Stimulated activated CD8-positive, alpha-beta memory T cell treated with anti-CD3 and anti-CD28 coated beads, Interleukin-15, amount 100 ng/mL, for 48 hours (primary cell): ENCODE results near the gene MYO3A.

Experiments used
- DNase-seq, 2 donors: peaks; one replicate each; pipeline ENCODE4 v3.0.0-alpha.2; 2020; ENCODE audit warnings: low read depth in 2 of 2

MYO3A gene

DNA sequence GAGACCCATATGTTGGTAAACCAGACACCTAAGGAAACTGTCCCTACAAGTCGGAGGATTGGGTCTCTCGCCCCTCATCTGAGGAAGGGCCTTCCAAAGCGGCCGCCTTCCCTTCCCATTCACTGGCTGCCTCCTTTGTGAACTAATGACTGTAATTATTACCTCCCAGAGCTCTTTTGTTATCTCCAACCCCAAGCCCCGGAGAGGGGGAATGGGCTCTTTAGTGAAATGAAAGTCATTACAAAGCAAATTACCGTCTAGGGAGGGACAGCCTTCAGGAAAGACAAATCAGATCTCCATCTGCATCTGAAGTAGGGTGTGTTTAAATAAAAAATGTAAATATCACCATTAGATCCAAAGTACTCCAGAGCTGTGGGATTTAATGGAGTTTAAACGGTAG, 280.0 kb downstream of the MYO3A start:
- no peak for DNase-seq

DNA sequence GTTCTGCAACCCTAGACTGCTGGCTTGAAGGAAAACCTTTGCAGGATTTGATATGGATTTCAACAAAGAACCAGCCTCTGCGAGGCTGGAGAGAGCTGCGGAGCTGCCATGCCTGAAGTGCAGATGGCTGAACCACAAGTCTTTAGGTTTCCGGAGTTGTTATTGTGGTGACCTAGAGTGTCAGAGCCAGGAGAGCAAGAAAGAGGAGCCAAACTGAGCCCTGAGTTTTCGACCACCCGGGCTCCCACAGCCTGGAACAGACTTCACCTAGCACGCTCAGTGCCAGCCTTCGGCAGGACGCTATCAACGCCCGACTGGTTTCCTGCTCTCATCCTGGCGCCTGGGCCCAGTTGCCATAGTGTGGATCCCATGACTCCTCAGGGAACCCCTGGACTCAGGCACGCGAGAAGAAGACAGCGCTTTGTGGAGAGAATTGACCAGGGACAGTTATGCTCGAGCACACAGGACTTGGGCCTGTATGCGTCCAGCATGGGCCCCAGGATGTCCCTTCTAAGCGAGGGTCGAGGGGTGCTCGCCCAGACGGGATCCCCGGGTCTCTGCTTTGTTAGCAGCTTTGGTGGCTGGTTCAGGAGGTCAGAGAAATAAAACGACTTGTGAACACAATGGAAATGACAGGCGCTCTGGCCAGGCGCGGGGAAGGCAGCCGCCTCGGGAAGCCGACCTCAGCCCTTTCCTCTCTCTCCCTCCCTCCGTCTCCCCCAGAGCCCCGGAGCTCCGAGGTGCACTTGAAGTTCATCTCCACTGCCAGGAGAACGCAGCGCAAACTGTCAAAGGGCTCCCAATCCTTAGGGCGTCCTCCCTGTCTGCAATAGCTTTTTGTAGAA, 280.7 kb downstream of the MYO3A start:
- no peak for DNase-seq

DNA sequence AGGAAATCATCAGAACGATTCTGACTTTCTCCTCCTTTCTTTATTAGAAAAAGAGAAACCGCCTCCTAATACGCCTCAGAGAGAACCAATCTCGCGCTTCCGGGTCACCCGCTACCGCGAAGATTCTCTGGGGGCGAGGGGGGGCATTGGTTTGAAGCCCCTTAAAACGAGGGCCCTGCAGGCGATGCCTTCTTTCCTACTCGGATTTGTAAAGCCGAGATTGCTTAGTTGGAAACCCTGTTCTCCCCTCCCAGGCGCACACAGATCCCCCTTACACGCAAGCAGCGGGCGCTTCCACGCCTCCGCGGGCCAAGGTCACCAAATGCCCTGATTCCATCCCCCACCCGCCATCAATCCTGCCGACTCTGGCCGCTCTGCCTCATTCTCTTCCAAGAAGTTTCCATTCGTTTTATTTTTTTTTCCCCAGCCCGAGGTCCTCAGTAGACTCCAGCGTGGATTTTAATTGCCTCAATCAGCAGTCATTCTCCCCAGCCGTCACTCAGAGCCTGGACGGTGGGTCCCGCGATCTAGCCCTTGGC, 281.4 kb downstream of the MYO3A start:
- no peak for DNase-seq

DNA sequence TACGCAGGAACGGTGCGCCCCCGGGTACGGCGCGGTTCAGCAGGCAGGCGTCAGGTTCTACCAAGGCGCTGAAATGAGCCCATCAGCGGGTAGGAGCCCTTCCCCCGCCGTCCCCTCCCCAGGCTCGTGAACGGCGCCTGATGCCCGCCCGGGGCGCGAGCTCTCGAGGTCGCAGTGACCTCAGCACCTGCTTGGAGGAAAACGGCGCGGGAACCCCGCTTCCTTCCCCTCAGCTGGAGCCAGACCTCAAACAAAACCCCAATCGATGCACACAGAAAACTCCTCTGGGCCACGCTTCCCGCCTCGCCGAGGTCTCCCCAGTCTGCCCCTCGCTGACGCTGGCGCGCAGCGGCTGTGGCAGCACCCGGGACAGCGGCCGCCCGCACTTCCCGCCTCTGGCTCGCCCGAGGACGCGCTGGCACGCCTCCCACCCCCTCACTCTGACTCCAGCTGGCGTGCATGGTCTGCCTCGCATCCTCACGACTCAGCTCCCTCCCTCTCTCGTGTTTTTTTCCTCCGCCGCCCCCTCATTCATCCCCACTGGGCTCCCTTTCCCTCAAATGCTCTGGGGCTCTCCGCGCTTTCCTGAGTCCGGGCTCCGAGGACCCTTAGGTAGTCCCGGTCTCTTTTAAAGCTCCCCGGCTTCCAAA, 282.0 kb downstream of the MYO3A start:
- peak; percentile 27 to 34 for DNase-seq

DNA sequence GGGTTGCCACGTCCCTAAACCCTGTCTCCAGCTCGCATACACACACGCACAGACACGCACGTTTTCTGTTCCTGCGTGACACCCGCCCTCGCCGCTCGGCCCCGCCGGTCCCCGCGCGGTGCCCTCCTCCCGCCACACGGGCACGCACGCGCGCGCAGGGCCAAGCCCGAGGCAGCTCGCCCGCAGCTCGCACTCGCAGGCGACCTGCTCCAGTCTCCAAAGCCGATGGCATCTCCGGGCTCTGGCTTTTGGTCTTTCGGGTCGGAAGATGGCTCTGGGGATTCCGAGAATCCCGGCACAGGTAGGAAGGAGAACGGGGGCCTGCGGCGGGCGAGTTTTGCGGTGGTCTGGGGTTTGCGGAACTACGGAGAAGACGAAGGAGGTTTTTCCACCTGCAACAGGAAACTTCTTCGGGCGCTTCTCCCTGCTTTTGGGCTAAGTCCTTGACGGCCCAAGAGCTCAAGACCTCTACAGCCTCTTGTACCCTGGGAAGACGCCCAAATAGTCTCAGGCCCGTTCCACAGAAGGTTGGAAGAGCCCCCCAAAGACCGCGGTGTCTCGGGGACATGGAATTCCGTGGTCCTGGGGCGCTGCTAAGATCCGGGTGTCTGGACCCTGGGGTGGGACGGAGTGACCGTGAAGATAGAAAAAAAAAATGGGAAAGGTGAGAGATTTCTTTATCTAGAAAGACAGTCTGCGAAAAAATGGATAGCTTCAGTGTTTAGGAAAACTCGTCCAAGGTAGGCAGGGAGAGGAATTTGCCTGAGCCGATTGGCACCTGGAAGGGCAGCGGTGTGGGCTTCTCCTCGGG, 282.8 kb downstream of the MYO3A start, which contains the start of gene GAD2:
Gene GAD2 (plus strand): TSS at position 190 of the 811 bp plus-strand sequence. CDS start 36 bp downstream, at position 226.
- no peak for DNase-seq

DNA sequence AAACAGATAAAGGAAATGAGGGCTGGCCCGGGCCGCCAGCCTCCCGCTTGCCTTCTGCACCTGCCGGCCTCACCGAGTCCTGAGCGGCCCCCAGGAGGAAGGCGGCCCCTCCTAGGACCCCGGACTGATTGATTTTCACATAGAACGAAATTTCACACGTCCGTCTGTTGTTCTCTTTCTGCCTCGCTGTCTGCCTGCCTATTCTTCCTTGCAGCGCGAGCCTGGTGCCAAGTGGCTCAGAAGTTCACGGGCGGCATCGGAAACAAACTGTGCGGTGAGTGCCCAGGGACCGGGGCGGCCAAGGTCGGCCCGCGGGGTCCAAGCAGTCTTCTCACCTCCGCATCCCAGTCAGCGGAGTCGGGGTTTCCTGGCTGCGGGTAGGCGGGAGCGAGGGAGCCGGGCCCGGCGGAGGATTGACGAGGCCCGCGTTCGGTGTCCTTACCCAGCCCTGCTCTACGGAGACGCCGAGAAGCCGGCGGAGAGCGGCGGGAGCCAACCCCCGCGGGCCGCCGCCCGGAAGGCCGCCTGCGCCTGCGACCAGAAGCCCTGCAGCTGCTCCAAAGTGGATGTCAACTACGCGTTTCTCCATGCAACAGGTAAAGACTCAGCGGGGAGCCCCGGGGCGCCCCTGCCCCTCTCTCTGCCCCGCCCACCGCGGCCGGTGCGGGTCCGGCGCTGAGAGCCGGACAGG, 283.5 kb downstream of the MYO3A start:
- DNase-seq, result no peak

DNA sequence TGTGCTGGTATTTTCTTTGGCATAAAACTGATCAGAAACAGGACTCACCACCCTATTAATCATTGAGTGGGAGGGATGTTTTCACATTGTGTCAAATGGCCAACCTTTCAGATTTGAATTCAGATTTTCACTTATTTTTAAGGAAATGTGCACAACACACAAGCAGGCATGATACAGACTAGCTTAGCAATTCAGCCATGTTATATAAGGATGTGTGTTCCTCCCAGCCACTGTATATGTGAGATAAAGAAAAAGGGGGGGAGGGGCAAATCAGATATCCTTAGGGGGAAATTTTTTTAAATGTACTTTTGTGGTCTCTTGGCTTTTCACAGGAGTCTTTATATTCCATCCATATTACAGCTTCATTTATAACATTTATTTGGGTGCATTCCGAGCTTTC, 285.6 kb downstream of the MYO3A start:
- DNase-seq, result no peak

DNA sequence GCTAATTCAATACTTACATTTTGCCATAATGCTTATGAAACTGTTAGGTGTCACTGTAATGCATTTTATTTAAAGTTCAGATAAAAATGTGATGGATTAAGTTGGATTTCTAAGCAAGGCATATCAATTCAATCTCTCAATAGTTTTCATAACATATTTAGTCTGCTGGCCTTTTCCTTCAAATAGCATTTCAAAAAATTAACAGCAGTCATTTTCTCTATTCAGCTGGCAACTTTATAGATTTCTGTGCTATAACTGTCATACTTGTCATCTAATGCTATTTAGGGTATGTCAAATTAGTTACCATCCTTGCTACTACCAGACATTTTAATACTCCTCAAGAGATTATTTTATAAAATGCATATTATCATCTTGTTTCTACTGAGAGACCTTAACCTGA, 286.9 kb downstream of the MYO3A start:
- DNase-seq, result no peak

DNA sequence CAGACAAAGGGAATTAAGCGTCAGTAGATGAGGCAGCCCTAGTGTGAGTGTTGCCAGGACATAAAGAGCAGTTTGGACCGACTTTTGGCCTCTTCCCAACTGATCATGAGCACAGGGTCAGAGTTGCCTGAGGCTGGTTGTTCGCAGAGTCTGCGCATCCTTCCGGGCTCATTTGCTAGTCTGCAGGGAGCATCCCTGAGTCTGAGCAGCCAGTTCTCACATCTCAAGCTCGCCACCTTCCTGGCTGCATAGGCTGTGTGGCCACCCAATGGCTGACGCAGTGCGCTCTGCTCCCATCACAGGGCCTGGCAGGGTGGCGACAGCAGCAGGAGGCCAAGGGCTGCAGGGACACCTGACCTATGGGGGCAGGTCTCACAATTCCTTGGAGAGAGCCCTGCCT, 287.5 kb downstream of the MYO3A start:
- no peak for DNase-seq

DNA sequence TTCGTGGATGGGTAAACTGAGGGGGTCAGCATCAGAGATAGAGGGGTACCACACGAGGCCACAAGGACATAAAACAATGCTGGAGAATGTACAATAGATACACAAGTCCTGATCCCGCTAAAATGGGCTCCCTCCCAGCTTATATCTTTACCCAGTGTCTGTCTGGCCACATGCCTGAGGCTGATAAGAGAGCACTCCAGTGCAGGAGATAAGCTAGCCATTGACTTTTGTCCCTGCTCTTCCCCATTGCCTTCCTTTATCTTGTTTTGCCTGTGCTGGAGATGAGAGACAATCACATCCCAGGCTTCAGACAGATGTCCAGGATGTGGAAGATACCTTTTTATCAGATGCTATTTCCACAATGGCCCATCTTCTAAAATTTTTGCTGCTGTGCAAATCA, 288.5 kb downstream of the MYO3A start:
- DNase-seq, result no peak

DNA sequence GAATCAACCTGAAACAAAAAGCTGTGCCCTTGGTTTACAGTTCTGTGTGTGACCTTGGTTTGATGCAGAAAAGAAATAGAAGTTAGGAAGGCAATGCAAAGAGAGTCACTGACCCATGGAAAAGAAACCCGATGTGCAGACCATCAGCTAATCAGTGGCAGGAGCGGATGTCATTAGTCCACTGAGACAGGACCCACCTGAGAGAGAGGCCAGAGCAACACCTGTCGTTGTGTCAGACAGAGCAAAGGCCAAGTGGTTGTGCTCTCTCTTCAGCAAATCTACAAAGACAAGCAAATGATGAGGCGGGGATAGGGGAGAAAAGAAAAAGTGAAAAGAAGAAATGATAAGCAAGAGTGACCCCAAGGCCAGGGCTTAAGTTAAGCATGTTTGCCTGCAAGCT, 291.3 kb downstream of the MYO3A start:
- DNase-seq, result no peak

DNA sequence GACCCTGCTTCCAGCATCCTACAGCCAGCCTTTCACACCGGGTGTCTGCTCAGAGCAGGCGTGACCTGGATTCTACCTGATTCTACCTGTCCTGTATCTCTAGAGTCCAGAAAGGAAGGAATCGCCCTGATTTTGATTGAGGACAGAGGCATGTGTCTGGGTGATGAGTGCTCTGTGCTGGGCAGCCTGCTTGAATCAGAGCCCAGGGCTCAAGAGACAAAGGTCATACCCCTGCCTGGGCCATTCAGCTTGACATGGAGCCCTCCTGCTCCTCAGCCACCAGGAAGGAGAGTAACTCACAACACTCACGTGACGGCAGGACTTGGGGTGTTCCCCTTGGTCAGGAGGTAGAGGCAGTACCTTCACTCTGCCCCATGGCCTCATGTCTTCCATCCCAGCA, 293.8 kb downstream of the MYO3A start:
- DNase-seq, result no peak

DNA sequence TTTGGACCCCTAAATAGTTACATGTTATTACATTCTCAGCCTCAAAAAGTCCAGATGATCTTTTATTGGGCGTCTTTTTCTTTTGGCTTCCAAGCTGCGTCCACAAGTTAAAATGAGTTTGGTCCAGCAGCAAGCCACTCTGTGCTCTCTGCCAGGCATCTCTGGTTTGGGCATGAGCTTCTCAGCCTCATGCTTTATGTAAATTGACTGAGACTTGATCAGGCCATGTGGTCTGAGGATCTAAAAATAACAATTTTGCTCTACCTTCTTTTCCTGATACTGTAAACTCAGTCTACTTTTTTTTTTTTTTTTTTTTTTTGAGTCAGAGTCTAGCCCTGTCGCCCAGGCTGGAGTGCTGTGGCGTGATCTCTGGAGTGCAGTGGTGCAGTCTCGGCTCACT, 298.1 kb downstream of the MYO3A start:
- DNase-seq, result no peak

DNA sequence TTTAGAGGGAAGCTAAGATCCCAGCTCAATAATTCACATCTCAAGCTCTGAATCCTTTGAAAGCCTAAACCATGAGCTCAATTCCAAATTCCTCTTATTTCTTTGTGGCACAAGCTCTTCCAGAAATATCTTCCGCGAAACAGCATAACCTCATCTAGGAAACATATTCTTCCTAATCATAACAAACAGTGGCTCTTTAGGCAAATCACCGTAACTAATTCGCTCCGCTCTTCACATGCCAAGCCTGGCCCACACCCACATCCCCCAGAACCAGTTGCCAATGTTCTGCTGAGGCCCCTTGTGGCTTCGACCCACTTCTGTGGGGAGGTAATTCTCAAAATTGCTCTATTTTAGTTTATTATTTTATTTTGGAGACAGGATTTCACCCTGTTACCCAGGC, 301.7 kb downstream of the MYO3A start:
- DNase-seq, result no peak

DNA sequence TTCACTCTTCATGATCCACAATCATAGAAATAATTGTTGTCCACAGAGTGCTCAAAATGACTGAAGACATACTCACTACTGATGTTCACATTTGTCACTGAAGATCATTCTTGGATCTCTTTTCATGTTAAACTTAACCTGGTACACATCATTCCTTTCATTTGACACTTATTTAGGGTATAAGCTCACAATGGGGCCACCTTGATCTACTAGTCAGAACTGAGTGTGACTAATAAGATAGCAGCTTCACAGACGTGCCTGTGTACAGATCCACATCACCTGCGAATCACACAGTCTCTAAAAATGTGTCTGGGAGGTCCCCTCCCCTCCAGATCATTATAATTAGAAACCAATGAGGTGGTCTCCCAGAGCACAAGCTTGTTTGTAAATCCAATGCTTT, 304.3 kb downstream of the MYO3A start:
- no peak for DNase-seq

DNA sequence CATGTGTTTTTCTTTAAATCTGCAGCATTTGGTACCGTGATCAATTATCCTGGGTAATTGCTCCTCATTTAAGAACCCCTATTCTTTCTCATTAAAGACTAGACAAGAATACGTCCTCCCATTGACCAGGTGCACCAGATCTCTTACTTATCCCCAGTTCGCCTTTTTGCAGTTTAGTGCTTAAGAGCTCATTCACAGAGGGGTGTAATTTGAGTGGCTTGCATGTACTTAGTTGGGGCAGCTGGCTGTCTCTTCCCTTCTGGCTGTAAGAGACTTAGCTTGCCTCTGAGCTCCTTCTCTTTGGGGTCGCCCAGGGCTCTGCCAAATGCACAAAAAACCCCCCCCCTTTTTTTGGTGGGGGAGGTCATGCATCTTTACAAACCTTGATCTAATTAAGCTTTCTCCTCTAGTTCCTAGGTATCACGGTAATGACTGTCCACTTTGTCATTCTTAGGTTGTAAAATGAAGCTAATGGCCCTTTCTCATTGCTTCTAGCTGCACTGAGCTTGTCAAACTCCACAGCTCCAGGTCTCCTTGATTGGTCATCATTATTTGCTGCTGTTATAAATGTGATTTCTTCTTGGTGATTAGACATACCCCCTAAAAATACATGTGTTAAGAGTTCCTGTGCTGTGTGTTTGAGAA, 308.8 kb downstream of the MYO3A start:
- DNase-seq, result no peak

DNA sequence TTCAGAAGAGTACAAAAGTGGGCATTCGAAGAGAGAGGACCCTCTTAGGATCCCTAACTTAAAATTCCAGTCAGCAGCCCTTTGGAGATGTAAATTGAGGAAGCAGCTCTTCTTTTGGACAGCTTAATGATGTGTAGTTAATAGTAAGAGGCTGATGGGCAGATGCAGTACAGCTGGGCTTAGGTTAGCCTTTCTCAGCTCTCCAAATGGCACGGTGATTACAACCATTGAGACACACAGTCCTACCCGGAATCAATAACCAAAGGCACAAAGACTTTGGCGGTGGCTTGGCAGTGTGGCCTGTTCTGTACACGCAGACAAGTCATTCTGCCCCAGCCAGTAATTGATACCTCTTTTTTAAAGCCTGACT, 309.3 kb downstream of the MYO3A start:
- DNase-seq, result no peak

DNA sequence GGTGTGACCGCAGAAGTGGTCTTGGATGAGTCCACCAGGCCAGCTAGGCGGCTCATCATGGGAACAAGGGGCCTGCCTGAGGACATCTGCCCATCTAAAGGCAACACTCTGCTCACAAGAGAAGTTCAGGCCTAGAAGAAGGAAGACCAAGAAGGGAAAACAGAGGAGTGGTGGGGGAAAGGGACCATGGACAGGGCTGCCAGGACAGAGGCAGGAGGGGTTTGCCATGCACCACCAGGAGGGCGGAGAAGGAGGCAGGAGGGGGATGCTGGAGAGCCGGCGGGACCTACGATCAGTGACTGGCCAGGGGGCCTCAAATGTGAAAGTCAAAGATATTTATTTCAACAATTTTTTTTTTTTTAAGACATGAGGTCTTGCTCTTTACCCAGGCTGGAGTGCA, 315.7 kb downstream of the MYO3A start:
- DNase-seq, result no peak

DNA sequence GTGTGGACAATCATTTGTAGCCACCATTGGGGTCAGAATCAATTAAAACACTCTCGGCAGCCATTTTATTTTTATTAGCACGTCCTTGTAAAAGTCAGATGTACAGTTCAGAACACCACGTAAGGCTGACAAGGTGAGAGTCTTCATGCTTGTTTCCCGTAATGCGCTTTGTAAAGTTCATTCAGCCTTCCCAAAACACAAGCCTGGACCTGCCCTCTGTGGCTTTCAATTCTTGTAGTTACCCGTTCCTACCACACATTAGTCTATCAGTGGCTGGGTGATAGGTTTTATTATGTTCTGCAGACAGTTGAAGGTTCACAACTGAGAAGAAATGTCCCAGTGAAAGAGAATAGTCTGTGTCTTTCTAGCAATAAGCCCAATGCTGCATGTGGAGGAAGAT, 317.9 kb downstream of the MYO3A start:
- no peak for DNase-seq

DNA sequence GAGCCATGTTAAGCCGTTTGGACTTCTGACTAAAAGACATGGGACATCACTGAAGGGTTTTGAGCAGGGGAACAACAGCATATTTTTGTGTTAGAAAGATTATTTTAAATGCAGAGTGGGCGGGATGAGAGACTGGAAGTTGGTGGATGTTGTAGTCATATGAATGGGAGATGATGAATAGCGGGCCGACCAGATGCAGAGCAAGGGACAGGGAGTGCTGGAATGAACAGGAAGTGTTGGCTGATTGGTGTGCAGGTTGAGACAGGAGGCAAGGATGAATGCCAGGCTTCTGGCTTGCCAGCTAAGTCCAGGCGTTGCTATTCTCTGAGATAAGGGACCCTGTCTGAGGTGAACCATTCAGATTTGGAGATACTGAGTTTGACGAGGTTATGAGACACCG, 320.6 kb downstream of the MYO3A start:
- DNase-seq, result no peak

DNA sequence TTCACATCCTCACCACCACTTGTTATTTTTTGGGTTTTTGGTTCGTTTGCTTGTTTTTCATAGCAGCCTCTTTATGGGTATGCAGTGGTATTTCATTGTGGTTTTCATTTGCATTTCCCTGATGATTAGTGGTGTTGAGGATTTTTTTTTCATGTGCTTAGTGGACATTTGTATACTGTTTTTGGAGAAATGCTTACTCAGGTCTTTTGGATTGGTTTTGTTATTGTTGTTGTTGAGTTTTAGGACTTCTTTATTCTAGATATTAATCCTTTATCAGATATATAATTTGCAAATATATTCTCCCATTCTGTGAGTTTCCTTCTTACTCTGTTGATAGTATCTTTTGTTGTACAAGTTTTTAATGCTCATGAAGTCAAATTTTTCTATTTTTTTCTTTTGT, 325.3 kb downstream of the MYO3A start:
- DNase-seq, result no peak
